DMS79 treated with DMSO at 0.1 percent for 48 hours (cell line): ENCODE measurements around the gene FCRL4.
"Not testable (repeated sequence)": the region's sequence is repeated elsewhere in the genome, so short reads cannot be mapped to it uniquely, and the experiment has no call there.

Experiments
- DNase-seq: peaks from one replicate; lab custom pipeline; 2025; lab: John Stamatoyannopoulos, UW

Gene FCRL4

DNA sequence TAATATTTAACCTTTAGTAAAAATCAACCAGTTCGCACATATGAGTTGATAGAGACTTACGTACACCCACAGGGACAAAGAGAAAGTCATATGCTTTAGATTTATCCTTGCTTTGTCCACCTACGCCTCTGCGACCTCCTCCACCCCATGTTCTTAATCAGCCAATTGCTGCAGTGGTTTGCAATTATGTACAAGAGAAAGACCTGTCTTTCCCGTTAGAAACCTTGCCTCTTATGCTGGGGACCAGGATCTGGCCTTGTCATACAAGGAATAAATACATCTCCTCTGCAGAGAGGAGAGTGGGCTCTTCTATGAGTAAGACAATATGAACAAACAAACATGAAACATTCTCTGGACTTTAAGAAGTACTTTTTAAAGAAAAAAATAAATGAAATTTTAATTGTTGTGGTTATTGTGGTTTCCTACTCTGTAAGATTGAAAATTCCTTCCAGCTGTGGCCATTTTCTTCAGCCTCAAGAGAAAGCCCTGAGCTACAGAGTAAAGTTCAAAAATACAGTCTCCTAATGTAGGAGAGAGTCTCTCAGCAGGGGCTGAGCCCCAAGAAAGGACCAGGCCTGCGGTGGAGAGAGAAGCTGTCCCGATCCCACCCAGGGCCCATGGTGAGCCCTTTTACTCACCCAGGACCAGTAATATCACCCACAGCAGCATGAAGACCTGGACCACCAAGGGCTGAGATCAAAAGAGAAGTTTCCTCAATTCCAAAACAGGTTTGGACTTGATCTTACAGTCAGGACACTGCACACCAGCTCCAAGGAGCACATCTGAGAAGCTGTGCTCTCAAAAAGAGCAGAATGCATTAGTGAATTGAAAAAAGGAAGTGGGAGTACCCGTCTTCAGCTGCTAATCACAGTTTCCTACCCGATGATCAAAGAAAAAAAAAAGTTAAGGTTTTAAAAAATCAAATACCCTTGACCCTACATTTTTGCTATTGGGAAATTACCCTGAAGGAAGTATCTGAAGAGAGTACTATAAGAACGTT, 45.9 kb downstream of the FCRL4 start, which contains the start of gene FCRL5:
Gene FCRL5 (minus strand): TSS at position 822 of the 1,000 bp plus-strand sequence. CDS start 153 bp downstream, at position 669.
- DNase-seq = no peak

DNA sequence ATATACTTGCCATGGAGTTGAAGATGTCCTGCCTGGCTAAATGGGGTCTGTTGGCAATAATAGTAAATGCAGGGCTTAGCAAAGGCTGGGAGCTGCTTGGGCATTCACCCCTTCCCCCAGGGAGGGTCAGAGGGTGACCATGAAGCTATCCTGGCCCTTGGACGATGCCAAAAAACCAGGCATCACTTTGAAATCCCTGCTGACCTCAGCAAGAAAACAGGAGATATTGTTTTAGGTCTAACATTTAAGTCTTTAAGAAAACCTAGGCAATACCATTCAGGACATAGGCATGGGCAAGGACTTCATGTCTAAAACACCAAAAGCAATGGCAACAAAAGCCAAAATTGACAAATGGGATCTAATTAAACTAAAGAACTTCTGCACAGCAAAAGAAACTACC, 49.8 kb downstream of the FCRL4 start:
- DNase-seq = not testable (repeated sequence)

DNA sequence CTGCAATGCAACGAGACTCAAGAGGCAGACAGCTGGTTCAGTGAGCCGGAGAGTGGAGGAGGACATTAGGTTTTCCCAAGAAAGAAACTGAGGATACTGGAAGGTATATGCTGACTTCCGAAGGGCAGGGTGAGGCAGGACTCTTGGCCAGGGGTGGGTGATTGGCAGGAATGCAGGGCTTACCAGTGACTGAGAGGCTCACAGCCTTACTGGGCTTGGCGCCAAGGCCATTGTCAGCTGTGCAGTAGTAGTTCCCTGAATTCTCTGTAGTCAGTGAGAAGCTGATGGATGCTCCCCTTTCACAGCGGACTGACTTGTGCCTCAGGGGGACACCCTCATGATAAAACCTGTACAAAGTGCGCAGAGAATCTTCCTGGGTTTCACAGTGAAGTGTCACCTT, 55.2 kb downstream of the FCRL4 start:
- no peak for DNase-seq

DNA sequence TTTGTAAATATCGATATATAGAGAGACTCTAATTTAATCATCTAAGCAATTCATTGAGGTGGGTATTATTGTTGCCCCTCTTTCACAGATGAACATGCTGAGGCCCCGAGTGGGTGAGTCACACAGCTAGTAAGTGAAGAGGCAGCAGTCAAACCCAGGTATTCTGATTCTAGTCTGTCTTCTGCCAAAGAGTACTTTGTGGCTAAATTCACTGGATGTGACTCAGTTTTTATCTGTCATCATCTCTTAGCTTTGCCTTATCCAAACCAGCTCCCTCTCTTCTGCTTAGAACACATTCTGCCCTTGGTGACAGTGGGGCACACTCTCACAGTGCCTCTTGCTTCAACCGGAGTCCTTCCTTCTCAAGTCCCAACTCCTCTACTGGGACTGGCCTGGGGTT, 57.0 kb downstream of the FCRL4 start:
- no peak for DNase-seq

DNA sequence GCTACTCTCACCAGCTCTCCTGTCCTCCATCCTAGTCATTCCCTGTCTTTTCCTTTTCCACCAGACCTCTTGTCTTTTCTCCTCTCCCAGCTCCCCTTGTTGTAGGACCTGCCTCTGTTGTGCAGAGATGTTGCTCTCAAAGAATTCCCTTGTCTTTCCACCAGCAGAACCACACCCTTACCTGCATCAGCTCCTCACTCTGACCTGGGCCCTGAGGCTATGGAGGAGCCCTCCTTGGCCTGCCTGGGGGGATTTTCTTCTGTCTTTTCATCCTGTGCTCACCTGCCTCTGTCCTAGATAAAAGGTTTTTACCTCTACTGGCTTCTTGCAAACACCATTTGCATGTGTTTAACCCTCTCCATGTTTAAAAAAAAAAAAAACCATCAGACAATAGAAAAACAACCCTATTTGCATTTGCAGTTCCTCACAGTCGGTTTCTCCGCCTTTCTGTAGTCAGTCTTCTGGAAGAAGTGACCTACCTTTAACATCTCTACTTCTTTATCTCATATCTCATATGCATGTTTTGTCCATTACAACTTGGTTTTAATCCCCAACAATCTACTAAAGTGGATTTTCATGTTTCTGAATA, 57.6 kb downstream of the FCRL4 start:
- no peak for DNase-seq

DNA sequence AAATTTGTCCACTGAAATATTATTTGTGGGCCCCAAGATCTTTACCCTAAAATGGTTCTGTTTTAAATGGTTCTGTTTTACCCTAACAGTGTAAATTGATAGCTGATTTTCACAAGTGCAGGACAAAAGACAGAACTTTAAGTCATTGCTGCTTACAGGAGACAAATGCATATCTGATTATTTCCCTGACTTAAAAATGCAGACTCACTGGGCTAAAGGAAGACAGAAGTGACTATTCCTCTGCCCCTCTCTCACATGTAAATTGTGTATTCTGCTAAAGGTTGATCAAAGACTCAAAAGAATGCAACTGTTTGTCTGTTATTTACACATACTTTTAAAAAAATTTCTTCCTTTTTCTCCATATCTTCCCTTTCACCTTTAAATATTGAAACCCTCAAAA, 58.3 kb downstream of the FCRL4 start:
- DNase-seq = no peak

DNA sequence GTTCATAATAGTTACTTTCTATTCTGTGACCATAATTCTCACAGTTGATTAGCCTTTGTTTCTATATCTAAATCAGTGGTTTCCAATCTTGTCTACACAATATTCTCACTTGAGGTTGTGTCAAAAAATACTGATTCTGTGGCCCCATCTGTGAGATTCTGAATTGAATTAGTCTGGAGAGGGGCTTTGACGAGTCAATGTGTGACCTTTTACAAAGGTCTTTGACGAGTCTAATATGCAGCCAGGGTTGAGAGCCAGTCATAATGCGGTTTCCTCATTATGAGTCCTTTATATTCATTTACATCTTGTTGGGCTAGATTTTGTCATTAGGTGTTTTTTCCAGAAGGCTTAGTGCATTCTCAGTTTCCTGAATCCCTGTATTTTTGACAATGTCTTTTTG, 65.3 kb downstream of the FCRL4 start:
- no peak for DNase-seq

DNA sequence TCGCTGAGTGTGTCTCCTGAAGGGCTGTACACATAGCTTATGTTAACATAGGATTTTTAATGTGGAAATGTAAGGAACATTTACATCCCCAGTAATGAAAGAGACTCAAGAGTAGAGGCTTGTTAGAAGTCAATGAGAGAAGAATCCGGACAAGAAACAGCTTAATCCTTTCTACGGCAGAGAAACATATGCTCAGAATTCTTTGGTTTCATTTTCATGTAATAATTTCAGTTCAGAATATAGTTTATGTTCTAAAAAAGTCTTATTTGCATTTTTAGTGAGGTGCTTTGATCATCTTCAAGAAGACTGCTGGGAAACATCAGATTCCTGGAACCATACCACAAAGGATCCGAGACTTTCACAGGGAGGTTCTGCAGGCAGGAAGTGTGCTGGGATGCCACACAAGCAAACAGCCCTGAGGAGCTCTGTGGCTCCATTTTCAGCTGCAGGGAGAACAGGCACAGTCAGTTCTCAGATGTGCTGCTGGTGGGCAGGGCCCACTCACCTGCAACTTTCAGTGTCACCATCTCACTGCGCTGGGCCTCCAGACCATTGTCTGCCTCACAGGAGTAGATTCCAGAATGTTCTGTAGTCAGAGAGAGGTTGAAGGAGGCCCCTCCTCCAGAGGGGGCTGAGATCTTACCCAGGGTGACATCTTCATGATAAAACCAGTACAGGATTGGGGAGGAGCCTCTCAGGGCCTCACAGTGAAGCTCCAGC, 74.0 kb downstream of the FCRL4 start:
- DNase-seq = no peak
